Pulmonary artery endothelial cell (primary cell): ENCODE results near the gene SLIRP. TPM values are rescaled to one million over a fixed set of nuclear protein-coding genes. Genes with fewer than 3 reads are reported as not detected.
A peak's percentile ranks its signal among the peaks of the same experiment; 100 is the strongest.
"Not testable (repeated sequence)": the region's sequence is repeated elsewhere in the genome, so short reads cannot be mapped to it uniquely, and the experiment has no call there.

Source experiments
- DNase-seq: peaks from one replicate; pipeline ENCODE4 v3.0.0-alpha.2; 2011; ENCODE audit warnings: low read depth, low spot score
- total RNA-seq: library from RNA; depleted of rRNA; stranded (reverse); fragments of >200 nt; gene quantifications from 2 replicates; pipeline ENCODE4 v1.2.3, GENCODE V29; 2014

Gene SLIRP
- total RNA-seq = 260 and 313 TPM in 2 replicates

GRCh38 chr14:77707724-77708408 is at the start of gene SLIRP, which contains the start of gene ALKBH1:
Gene SLIRP (plus strand): TSS chr14:77708103. CDS start chr14:77708112, 9 bp downstream.
Gene ALKBH1 (minus strand): TSS chr14:77708023. CDS start chr14:77708004, 19 bp downstream.
- DNase-seq = peak; percentile 24

- no peak for DNase-seq
Observed at GRCh38 chr14:77659831-77660230, 48.1 kb upstream of the SLIRP start.

DNA sequence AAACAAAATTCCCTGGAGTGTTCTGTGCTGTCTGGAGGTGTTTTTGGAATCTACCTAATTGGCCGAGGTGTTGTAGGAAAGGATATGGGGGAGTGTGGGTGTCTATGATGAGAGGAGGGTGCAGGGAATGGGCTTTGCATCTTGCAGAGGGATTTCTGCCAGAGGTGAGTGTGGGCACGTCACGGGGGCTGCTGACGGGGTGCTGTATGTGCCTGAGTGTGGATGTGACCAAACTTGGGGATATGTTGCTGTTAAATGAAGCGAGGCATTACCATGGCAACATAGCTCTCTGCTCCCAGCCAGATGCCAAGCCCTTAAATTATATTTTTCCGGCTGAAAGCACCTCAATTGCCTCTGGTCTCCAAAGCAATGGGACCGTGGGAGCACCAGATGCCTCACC is 47.1 kb upstream of the SLIRP start:
- DNase-seq = no peak

- DNase-seq = not testable (repeated sequence)
Observed at GRCh38 chr14:77661562-77661961, 46.3 kb upstream of the SLIRP start.

DNA sequence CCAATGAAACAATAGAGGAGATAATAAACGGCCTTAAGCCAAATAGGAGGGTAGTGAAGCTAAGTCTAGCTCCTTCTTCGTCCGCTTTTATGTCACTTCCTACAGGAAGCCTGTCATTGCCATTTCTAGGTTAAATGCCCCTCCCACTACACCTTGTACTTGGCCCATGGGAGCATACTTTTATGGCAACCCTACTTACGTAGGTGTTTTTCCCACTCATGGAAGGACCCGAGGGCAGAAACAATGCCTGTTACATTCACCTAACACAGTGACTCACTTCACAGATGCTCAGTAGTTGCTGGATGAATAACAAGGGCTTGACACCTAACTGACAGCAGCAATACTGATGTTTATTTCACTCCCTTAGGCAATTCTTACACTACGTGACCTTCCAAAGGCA is 44.6 kb upstream of the SLIRP start:
- DNase-seq = no peak

- DNase-seq = no peak
Observed at GRCh38 chr14:77667331-77667730, 40.6 kb upstream of the SLIRP start.

GRCh38 chr14:77673193-77673592 is 34.7 kb upstream of the SLIRP start:
- DNase-seq = no peak

DNA sequence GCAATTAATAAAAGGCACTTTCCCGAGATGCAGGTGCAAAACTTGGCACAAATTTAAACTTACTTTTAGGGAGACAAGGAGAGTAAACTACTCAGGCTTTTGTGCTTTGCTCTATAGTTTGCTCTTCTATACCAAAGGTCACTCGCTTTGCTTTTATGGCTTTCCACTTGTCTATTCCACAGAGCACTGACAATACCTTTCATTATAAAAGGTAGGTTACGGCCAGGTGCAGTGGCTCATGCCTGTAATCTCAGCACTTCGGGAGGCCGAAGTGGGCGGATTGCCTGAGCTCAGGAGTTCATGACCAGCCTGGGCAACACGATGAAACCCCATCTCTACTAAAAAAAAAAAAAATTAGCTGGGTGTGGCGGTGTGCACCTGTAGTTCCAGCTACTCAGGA is 33.0 kb upstream of the SLIRP start:
- no peak for DNase-seq

DNA sequence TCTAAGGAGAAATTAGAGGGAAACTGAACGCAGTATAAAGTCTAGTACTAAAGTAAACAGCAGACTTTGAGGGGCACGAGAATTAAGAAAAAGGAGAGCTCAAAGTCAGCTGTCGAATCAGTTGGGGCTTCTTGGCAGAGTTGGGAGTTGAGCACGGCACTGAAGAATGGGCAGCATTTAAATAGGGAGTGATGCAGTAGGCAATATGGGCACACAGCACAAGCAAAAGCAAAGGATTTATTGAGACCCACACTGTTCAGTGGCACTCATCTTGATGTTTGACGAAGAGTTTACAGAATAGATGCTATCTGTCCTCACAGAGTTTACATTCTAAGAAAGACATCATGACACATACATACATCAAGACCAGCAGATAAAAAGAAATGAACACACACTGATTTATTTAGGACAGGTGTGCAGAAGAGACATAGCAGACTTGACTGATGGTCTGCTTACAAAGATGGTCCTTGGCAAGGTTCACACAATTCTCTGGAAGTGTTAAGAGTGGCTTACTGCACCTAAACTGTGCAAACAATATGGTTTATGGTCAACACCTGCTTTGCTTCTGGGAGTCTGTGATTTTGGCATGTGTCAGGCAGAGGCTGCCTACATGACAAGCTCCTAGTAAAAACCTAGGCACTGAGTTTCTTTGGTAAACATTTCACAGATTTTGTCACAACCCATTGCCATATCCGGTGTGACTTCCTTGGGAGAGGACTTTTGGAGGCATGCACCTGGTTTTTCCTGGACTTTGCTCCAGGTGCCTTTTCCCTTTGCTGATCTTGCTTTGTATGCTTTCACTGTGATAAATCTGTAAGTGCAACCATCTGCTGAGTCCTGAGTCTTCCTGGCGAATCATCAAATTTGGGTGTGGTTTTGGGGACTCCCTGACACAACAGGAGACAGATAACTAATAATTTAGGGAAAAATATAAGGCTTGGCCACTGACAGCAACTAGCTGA is 26.4 kb upstream of the SLIRP start:
- DNase-seq = no peak

DNA sequence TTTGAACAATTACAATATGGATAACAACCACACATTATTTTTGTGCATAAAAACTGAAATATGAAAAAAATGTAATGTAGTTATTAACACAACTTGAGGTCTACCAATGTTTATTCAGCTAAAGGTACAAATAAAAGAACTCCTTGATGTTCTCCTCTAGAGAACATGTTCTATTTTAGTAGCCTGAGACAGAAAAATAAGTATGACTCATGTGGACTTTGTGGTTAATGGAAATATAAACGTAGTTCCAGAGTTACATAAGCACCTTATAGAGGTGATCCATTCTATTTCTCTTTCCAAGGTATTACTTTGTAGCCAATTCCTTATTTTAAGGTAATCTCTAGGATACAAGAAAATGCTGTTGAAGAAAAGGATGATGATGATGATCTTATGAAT is 25.7 kb upstream of the SLIRP start:
- no peak for DNase-seq

- no peak for DNase-seq
Observed at GRCh38 chr14:77691259-77691658, 16.6 kb upstream of the SLIRP start.

GRCh38 chr14:77707355-77707723 is 564 bp upstream of the SLIRP start:
- no peak for DNase-seq

DNA sequence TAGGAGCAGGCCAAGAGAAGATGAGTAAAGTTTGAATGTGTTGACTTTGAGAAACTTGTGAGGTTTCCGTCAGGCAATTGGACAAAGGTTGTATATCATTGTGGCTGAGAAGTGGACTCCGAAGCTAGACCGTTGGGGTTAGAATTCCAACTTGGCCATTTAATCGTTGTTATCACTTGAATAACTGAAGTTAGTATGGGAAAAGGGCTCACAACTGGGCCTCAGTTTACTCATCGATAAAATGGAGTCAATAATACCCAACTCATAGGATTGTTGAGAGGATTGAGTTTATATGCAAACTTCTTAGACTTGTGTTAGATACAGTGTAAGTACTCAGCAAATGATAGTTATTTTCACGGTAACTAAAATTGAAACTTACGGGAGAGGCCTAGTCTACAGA is 846 bp downstream of the SLIRP start:
- DNase-seq = no peak

- DNase-seq = no peak
Observed at GRCh38 chr14:77709412-77709811, 1.5 kb downstream of the SLIRP start.

GRCh38 chr14:77710364-77710763 is 2.5 kb downstream of the SLIRP start:
- DNase-seq = no peak

GRCh38 chr14:77714926-77715325 is 7.0 kb downstream of the SLIRP start:
- DNase-seq = no peak

DNA sequence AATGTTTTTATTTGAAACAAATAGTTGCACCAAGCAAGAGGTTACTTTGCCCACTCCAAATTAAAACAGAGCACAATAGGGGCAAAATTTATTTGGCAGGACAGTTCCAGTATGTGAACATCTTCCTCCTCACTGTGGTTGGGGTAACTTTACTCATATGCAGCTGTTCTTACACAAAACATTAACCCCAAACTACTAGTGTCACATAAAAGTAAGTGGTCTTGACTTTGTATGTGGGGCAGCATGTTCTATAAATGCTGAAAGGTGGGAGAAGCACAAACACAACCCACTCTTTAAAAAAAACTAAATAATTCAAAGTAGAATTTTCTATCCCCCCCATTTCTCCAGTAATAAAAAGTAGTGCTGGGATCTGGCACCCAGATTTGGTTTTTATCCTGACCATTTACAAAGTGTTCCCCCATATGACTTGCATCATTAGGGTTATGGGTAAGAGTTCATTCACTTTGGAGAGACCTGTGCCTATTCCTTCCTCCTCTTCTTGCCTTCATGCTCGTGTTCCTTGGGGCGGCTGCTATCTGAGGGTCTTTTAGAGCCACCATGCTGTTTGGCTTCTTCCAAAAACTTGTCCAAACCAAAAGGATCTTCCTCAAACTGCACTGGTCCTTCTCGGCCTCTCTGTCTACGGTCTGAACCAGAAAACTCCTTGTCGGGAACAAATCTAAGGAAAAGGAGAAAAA is 9.9 kb downstream of the SLIRP start:
- DNase-seq = no peak

DNA sequence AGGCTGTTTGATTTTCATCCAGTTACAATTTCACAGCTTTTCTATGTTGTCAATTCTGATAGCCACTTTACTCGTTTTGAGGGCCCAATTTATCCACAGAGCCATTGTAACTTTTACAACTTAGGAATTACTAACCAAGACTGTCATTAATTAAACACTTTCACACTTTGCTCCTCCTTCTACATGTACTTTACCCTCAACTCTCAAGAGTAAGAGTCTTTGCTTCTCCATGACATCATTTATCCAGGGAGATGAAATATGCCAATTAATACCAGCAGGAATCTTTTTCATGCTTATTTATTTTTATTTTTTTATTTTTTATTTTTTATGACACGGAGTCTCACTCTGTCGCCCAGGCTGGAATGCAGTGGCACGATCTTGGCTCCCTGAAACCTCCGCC is 13.5 kb downstream of the SLIRP start:
- DNase-seq = no peak

DNA sequence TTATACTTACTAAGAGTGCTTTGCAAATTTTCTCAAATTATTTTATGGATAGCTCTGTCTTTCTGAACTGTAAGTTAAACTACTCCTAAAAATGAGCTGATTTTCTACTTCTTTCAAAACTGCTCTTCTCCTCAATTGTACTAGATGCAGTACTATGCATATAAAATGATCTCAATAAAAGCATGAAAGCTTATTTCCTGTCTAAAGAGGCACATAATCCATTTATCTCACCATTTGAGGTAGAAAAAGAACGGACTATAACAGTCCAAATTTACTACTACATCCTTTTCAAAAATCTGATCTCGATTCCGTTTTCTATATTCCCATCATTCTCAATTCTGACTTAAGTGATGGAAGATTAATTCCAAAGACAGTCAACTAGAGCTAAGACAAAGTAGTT is 14.4 kb downstream of the SLIRP start:
- no peak for DNase-seq

- no peak for DNase-seq
Observed at GRCh38 chr14:77730976-77731497, 23.1 kb downstream of the SLIRP start.

- peak; percentile 80 for DNase-seq
Observed at GRCh38 chr14:77738559-77739250, 30.8 kb downstream of the SLIRP start.
